OCI-LY3 (cell line): ENCODE data around the gene TOGARAM1.

ENCODE experiments used
- H2AFZ ChIP-seq: fragments of 200-600, 300-600 bp; shearing (Covaris generic); 2 replicates; pipeline ENCODE4 v1.6.0; 2014; ENCODE audit warnings: antibody characterized with exemption, low read depth, low read length
- H3K27ac ChIP-seq: fragments of 200-600, 300-600 bp; sonication (generic); 2 replicates; pipeline ENCODE4 v1.5.1; 2014; ENCODE audit warnings: mild to moderate bottlenecking, low read length, moderate library complexity, mixed read lengths
- H3K27me3 ChIP-seq: fragments of 200-600, 300-600 bp; sonication (generic); 2 replicates; pipeline ENCODE4 v1.6.1; 2014; ENCODE audit warnings: low read depth, low read length, mixed read lengths
- H3K36me3 ChIP-seq: fragments of 200-600, 300-600 bp; sonication (generic); replicated peaks from 2 replicates; pipeline ENCODE3; 2014; ENCODE audit warnings: low read depth, low read length, mixed read lengths
- H3K4me1 ChIP-seq: fragments of 300-600, 200-600 bp; sonication (generic); 2 replicates; pipeline ENCODE4 v1.6.1; 2014; ENCODE audit warnings: low read length, mixed read lengths
- H3K4me2 ChIP-seq: fragments of 200-600, 300-600 bp; sonication (generic); 2 replicates; pipeline ENCODE4 v1.6.1; 2014; ENCODE audit warnings: low read length, mixed read lengths
- H3K4me3 ChIP-seq: fragments of 300-600, 200-600 bp; sonication (generic); 2 replicates; pipeline ENCODE4 v1.5.1; 2014; ENCODE audit warnings: antibody characterized with exemption, mild to moderate bottlenecking, low read length, moderate library complexity
- H3K79me2 ChIP-seq: fragments of 300-600, 200-600 bp; shearing (Covaris generic); 2 replicates; pipeline ENCODE4 v1.6.1; 2014; ENCODE audit warnings: mild to moderate bottlenecking, low read length, mixed read lengths
- H3K9ac ChIP-seq: fragments of 300-600, 200-600 bp; shearing (Covaris generic); 2 replicates; pipeline ENCODE4 v1.6.0; 2014; ENCODE audit warnings: mild to moderate bottlenecking, low read length, moderate library complexity
- H3K9me3 ChIP-seq: fragments of 200-600, 300-600 bp; shearing (Covaris generic); 2 replicates; pipeline ENCODE4 v1.6.1; 2014; ENCODE audit warnings: low read length, mixed read lengths; ENCODE audit not compliant: insufficient read depth
- H4K20me1 ChIP-seq: fragments of 200-600, 300-600 bp; sonication (generic); 2 replicates; pipeline ENCODE4 v1.6.1; 2016; ENCODE audit warnings: low read length, mixed read lengths; ENCODE audit not compliant: insufficient read depth
- CTCF ChIP-seq: fragments of 200-600, 300-600 bp; sonication (generic); IDR thresholded peaks from 2 replicates; pipeline ENCODE4 v1.5.1; 2014; ENCODE audit warnings: antibody characterized with exemption, low read length, low read depth
- EZH2phosphoT487 ChIP-seq: fragments of 200-600 bp; shearing (Covaris generic); IDR thresholded peaks from 2 replicates; pipeline ENCODE4 v1.6.1; 2018; ENCODE audit warnings: antibody characterized with exemption, mixed run types, low read depth

Gene TOGARAM1

DNA sequence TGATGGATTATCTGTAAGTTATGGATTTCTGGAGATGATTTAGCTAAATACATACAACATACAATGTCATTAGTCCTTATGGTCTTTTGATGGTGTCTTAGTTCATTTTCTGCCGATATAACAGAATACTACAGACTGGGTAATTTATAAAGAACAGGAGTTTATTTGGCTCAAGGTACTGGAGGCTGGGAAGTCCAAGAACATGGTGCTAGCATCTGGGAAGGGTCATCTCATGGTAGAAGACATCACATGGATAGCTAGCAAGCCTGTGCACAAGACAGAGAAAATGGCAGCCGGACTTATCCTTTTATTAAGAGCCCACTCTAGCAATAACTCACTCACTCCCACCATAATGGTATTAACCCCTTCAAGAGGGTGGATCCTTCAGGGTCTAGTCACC is 24.4 kb upstream of the TOGARAM1 start:
- Histone ChIP-seq H2AFZ (no peak overlapping the region), H3K9ac (no peak overlapping the region), H3K4me1 (no peaks in the 10 kb centered on the region), H4K20me1 (no peaks in the 10 kb centered on the region), H3K27me3 (no peaks in the 10 kb centered on the region), H3K4me3 (no peak overlapping the region), H3K27ac (no peak overlapping the region), H3K4me2 (no peak overlapping the region), H3K9me3 (no peaks in the 10 kb centered on the region), H3K79me2 (no peaks in the 10 kb centered on the region), H3K36me3 (peaks cover 45% of the 10 kb centered on the region)
- TF ChIP-seq EZH2phosphoT487 (no peak), CTCF (no peak)

GRCh38 chr14:44940211-44940610 is 21.8 kb upstream of the TOGARAM1 start:
- no peaks in the 10 kb centered on the region for H3K27me3 ChIP-seq
- no peak for TF ChIP-seq CTCF
- TF ChIP-seq EZH2phosphoT487: no peak
- peaks cover 57% of the 10 kb centered on the region for H3K36me3 ChIP-seq
- no peaks in the 10 kb centered on the region for H3K9me3 ChIP-seq
- H3K4me1 ChIP-seq: no peaks in the 10 kb centered on the region
- no peak overlapping the region for H3K4me3 ChIP-seq
- H3K4me2 ChIP-seq: no peak overlapping the region
- no peak overlapping the region for H2AFZ ChIP-seq
- no peak overlapping the region for H3K9ac ChIP-seq
- H4K20me1 ChIP-seq: no peaks in the 10 kb centered on the region
- no peaks in the 10 kb centered on the region for H3K79me2 ChIP-seq
- no peak overlapping the region for H3K27ac ChIP-seq

DNA sequence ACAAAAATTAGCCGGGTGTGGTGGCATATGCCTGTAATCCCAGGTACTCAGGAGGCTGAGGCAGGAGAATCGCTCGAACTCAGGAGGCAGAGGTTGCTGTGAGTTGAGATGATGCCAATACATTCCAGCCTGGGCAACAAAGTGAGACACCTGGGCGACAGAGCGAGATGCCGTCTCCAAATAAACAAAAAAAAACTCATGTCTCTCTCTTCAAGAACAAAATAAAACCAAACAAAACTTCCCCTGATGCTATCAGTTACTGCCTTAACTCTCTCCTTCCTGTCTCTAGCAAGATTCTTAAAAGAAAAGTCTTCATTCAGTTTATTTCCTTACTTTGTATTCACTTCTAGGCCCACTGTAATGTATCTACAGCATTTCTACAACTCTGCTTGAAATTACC is 21.0 kb upstream of the TOGARAM1 start:
- H4K20me1 ChIP-seq: no peaks in the 10 kb centered on the region
- H3K27ac ChIP-seq: no peak overlapping the region
- H3K9me3 ChIP-seq: no peaks in the 10 kb centered on the region
- H3K9ac ChIP-seq: no peak overlapping the region
- H3K27me3 ChIP-seq: no peaks in the 10 kb centered on the region
- TF ChIP-seq EZH2phosphoT487 (no peak), CTCF (no peak)
- H2AFZ ChIP-seq: no peak overlapping the region
- H3K79me2 ChIP-seq: no peaks in the 10 kb centered on the region
- no peak overlapping the region for H3K4me2 ChIP-seq
- H3K36me3 ChIP-seq: peaks cover 62% of the 10 kb centered on the region
- no peaks in the 10 kb centered on the region for H3K4me1 ChIP-seq
- H3K4me3 ChIP-seq: no peak overlapping the region

- H3K9me3 ChIP-seq: no peaks in the 10 kb centered on the region
- no peaks in the 10 kb centered on the region for H3K4me1 ChIP-seq
- no peak overlapping the region for H3K4me3 ChIP-seq
- H4K20me1 ChIP-seq: no peaks in the 10 kb centered on the region
- H3K27ac ChIP-seq: no peak overlapping the region
- H3K36me3 ChIP-seq: peaks cover 58% of the 10 kb centered on the region
- TF ChIP-seq EZH2phosphoT487 (no peak), CTCF (no peak)
- no peaks in the 10 kb centered on the region for H3K79me2 ChIP-seq
- no peak overlapping the region for H2AFZ ChIP-seq
- H3K27me3 ChIP-seq: no peaks in the 10 kb centered on the region
- no peak overlapping the region for H3K9ac ChIP-seq
- H3K4me2 ChIP-seq: no peak overlapping the region
Observed at GRCh38 chr14:44941591-44941990, 20.4 kb upstream of the TOGARAM1 start.
